Midbrain (tissue), 1 donor: ENCODE data around the gene CUEDC2.

Experiments used
- DNase-seq: peaks from one replicate; lab custom pipeline; 2025; lab: John Stamatoyannopoulos, UW

The CUEDC2 gene

DNA sequence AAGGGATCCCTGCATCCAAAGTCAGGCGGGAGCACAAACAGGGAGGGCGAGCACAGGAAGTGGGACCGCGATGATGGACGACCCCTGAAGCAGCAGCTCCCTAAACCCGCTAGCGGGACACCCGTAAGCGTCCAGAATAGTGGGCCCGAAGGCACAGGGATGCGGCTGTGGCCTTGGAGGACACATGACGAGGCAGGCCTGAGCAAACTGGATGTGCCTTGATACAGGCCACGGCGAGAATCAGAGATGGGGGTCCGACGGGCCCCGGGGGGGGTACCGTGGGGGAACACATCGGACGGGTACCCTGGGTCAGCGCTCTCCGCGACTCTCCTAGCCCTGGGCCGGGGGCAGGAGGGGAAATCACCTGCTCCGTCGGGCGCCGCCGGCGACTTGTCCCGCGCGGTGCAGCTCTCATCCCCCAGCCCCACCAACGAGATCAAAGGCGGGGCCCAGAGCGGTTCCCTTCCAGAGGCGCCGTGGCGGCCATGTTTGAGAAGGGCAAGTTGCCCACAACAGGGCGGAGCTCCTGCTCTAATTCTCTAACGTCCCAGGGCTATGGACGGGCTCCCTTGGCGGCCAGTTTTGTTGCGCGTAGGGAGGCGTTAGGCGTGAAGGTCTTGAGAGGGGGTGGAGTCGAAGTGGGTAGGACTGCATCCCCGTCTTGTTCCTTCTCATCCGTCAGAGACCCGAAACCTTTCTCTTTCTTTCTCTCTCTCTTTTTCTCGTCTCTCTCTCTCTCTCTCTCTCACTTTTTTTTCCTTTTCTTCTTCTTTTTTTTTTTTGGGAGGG, at the start of gene CUEDC2:
CUEDC2 (minus strand) TSS at position 413 of the 789 bp plus-strand sequence. CDS start 7,386 bp downstream, outside the sequence.
- peak; percentile 97 for DNase-seq

DNA sequence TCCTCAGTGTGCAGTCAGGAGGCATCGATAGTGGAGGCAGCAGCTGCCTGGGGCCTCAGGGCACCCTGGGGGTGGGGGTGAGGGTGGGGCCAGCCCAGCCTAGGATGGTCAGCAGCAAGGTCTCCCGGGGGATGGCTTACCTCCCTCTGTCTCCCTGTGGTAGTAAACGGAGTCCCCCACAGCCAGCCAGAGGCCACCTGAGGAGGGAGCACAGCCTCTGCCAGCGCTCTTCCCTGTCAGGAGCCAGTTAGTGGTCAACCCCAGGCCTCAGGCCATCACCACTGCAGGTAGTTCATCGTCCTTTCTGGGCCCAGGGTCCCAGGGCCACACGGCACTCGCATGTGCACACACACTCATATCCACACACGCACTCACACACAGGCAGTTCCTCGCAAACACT, 48.0 kb upstream of the CUEDC2 start:
- DNase-seq, result no peak

- DNase-seq, result no peak
Observed at GRCh38 chr10:102479651-102480050, 47.3 kb upstream of the CUEDC2 start.

DNA sequence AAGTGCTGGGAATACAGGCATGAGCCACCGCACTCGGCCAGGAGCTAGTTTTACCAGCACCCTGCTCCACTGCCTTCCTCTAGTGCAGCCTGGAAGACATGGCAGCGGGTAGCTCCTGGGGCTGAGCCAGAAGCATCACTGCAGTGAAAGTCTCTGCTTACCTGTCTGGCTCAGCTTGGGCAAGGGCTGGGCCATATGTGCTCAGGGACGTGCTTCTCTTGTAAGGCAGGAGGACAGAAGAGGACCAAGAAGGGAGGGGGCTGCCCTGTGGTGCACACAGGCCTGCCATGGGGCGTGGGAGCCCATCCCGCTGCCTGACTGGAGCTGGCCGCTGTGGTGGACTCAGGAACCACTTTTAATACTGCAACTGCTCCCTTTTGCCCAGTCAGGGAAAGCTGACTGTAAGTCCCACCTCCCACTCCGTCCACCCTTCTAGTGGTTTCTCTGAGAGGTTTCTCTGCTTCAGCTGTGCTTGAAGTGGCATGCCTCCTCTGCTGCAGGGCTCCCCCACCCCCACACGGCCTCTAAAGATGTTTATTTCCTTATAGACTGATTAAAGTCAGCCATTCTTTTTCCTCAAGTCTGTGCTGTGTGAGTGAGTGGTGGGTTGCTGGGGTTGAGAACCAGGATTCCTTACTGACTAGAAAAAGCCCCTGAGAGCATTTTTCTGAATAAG, 44.2 kb upstream of the CUEDC2 start:
- no peak for DNase-seq

GRCh38 chr10:102475451-102476040, 43.2 kb upstream of the CUEDC2 start:
- DNase-seq, result no peak

DNA sequence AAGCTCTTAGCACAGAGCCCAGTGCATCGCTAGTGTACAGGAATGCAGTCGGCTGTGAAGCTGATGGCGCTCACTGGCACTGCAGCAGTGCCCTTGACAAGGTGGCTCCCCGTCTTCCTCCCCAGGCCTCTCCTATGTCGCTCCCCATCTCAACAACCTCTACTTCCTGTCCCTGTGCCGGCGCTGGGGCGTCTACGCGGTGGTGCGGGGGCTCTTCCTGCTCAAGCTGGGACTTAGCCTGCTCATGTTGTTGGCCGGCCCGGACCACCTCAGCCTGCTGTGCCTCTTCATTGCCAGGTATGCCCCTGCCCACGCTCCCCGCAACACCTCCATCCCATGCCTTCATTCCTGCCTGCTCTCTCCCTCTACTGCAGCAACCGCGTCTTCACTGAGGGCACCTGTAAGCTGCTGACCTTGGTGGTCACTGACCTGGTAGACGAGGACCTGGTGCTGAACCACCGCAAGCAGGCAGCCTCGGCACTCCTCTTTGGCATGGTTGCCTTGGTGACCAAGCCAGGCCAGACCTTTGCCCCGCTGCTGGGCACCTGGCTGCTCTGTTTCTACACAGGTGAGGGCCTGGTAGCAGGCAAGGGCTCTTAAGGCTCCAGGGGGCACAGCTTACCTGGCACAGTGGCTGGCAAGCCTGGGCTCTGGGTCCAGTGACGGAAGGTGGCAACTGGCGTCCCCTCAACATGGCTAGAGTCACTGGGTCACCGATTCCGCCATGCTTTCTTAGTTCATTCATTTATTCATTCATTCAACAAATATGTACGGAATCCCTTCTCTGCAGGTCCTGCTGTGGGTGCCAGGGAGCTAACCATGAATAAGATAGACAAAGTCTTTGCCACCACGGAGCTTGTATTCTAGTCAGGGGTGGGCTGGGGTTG, 41.3 kb upstream of the CUEDC2 start:
- DNase-seq, result no peak

DNA sequence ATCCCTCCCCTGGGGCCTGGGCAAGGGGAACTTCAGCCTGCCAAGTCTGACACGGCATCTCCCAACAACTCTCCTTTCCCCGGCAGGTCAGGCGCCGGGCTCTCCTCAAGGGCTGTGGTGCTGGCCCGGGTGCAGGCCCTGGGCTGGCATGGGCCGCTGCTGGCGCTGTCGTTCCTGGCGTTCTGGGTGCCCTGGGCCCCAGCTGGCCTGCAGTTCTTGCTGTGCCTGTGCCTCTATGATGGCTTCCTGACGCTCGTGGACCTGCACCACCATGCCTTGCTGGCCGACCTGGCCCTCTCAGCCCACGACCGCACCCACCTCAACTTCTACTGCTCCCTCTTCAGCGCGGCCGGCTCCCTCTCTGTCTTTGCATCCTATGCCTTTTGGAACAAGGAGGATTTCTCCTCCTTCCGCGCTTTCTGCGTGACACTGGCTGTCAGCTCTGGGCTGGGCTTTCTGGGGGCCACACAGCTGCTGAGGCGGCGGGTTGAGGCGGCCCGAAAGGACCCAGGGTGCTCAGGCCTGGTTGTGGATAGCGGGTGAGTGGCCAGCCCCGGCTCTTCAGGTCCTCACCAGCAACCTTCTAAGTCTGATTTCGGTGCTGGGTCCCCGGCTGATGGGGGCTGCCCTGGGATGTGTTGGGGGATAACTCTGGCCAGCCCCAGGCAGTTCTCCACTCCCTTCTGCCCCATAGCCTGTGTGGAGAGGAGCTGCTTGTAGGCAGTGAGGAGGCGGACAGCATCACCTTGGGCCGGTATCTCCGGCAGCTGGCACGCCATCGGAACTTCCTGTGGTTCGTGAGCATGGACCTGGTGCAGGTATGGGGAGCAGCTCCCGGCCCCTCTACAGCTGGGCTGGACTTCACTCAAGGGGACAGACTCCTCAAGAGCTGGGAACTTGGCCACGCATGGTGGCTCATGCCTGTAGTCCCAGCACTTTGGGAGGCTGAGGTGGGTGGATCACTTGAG, 38.5 kb upstream of the CUEDC2 start:
- DNase-seq, result no peak

- no peak for DNase-seq
Observed at GRCh38 chr10:102468683-102469082, 36.3 kb upstream of the CUEDC2 start.

DNA sequence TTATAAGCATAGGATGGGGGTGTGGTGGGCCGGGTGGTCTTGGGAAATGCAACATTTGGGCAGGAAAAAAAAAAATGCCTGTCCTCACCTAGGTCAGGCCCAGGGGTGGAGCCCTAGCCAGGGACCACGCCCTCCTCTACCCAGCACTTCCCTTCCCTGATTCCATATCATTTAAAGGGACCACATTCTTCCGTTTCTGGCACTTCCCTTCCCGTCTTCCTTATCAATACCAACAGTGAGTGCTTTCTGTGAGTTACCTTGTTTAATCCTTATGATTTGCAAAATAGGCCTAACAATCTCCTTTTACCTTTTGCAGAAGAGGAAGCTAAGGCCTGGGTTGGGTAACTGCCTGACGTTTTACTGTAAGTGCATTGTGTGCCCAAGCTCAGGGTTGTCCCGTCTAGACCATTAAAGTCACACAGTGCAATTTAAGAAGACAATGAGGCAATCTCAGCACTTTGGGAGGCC, 35.6 kb upstream of the CUEDC2 start:
- DNase-seq, result no peak

GRCh38 chr10:102467318-102467717, 34.9 kb upstream of the CUEDC2 start:
- DNase-seq, result no peak

- no peak for DNase-seq
Observed at GRCh38 chr10:102465466-102465865, 33.1 kb upstream of the CUEDC2 start.

GRCh38 chr10:102463983-102464382, 31.6 kb upstream of the CUEDC2 start:
- no peak for DNase-seq

DNA sequence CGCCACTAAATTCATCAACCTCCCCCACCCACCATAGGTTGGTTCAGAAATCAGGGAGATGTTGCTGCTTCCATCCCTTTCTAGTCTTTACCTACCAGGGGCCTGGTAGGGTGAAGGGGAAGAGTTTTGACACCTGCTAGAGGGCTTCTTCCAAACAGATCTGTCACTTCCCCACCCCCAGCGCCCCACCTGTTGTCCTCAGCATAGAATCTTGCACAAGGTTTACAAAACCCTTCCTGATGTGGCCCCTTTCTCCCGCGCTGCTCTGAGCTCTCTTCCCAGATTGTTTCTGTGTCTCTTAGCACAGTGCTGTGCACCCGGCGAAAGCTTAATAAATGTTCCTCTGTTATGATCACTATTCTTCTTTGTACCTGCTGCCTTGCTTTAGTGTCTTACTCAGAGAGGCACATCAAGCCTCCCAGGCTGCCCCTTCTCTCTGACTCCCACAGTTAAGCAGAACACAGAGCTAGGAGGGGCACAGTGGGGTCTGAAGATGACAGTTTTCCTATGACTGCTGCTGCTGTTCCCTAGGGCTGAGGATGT, 30.2 kb upstream of the CUEDC2 start:
- no peak for DNase-seq

- DNase-seq, result peak; percentile 90
Observed at GRCh38 chr10:102461187-102462054, 29.0 kb upstream of the CUEDC2 start.

DNA sequence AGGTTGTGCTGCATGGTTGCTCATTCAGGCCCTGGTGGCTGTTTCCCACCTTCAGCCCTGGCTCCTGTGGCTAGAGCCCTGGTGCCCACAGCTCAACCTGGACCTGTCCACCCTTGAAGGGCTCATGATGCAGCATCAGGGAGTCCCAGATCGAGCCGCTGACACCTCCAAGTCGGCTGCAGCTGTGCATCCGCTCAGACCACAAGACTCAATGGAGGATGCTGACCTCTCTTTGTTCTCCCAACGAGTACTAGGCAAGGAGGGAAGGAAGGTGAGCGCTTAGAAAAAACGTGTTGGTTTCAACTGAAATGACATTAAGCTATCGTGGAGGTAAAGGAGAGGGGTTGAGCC, 28.4 kb upstream of the CUEDC2 start:
- no peak for DNase-seq

- no peak for DNase-seq
Observed at GRCh38 chr10:102458656-102459055, 26.3 kb upstream of the CUEDC2 start.

- no peak for DNase-seq
Observed at GRCh38 chr10:102457591-102458150, 25.3 kb upstream of the CUEDC2 start.

DNA sequence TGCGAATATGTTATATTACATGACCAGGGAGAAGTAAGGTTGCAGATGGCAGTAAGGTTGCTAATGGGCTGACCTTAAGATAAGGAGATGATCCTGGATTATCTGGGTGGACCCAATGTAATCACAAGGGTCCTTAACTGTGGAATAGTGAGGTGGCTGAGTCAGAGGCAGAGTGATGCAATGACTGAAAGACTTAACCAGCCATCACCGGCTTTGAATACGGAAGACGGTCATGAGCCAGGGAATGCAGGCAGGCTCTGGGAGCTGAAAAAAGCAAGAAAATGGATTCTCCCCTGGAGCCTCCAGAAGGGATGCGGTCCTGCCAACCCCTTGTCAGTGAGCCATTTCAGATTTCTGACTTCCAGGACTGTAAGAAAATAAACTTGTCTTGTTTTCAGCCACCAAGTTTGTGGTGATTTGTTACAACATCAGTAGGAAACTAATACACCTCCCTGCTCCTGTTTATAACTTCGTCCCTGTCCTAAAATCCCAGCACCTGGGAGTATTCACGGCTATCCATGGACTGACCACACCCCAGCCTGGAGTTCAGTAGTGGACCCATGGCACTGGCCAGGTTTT, 23.6 kb upstream of the CUEDC2 start:
- no peak for DNase-seq
